Stimulated activated memory B cell treated with anti-CD40 and anti-IgM and Interleukin-4, amounts not matched to agents 10 μg/mL and 1 μg/mL and 100 μg/mL, for 72 hours (primary cell): ENCODE measurements around the gene STK39.
"Not testable (repeated sequence)": the region's sequence is repeated elsewhere in the genome, so short reads cannot be mapped to it uniquely, and the experiment has no call there.

Experiments
- ATAC-seq: fragments of 150-1000 bp; cut with Tn5 transposase; 2 replicates; pipeline ENCODE4 v1.10.0; 2021
- H3K27ac Mint-ChIP-seq: one replicate; pipeline ENCODE4 v1.8.0; 2022; ENCODE audit warnings: mild to moderate bottlenecking, mixed read lengths
- H3K27me3 Mint-ChIP-seq: one replicate; pipeline ENCODE4 v1.8.0; 2022; ENCODE audit warnings: mixed read lengths
- H3K36me3 Mint-ChIP-seq: one replicate; pipeline ENCODE4 v1.8.0; 2022; ENCODE audit warnings: mixed read lengths
- H3K4me1 Mint-ChIP-seq: one replicate; pipeline ENCODE4 v1.8.0; 2022; ENCODE audit warnings: mixed read lengths
- H3K4me3 Mint-ChIP-seq: one replicate; pipeline ENCODE4 v1.8.0; 2022; ENCODE audit warnings: mild to moderate bottlenecking, moderate library complexity, mixed read lengths
- H3K9me3 Mint-ChIP-seq: one replicate; pipeline ENCODE4 v1.8.0; 2022; ENCODE audit warnings: mixed read lengths

Gene STK39

DNA sequence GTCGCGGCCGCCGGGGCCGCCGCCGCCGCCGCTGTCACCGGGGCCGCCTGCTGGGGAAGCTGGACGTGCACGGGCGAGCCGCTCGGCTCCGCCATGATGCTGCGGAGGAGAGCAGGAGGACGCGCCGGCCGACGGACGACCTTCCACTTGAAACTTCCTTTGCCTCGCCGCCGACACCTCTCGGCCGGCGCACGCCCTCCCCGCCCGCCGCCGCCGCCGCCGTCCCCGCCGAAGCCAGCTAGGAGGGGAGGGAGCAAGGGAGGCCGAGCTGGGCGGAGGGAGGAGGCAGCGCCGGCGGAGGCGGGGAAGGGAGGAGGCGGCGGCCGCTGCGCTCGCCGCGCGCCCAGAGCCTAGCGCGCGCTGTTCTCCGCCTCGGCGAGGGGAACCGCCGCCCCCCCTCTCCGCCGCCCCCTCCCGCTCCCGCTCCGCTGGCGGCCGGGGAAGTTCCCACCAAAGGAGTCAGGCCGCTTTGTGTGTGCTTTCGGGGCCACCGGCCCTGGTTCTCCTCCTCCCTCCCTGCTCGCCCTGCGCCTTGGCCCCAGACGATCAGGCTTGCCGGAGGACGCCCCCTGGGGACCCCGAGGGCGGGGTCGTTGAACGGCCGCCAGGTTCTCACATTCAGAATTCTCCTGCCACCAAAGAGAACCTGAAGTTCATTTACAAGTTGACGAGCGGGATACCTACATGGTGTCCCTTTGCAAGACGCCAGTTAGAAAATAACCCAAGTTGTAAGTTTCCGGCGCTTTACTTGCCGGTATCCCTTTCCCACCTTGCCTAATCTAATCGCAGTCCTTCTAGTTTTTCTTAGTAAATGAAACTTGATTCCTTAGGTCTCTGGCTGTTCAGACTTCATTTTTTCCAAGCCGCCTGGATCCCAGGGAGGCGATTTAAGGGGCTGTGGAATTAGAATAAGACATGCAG is at the start of gene STK39:
STK39 (minus strand) TSS at position 255 of the 921 bp plus-strand sequence; CDS start at position 95, 160 bp downstream.
- peak within 1 kb of the TSS; percentile 96 for H3K4me3 Mint-ChIP-seq

DNA sequence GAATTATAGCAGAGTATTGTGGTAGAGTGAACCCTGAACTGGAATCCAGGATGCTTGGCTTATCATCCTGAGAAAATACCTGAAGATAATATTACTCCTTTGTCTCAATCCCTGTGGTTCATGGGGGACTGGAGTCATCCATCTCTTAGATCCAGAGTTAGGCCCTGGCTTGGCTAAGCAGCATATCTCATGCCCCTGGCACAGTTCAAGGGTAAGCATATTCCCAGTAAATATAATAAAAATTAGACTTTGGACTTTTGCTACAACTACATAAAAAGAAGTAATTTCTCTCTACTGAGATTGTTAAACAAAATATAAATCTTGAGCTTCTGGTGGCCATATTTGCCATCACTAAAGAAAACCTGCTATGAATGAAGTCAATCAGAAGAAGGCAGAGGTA is 47.7 kb upstream of the STK39 start:
- no peak overlapping the region for H3K4me3 Mint-ChIP-seq

More for the DNA sequence above, at the start of gene STK39:
- H3K4me1 Mint-ChIP-seq: peaks cover 29% of the 10 kb centered on the region
- H3K36me3 Mint-ChIP-seq: peaks cover 5% of the 10 kb centered on the region
- no peaks in the 10 kb centered on the region for H3K27me3 Mint-ChIP-seq
- peak within 1 kb of the TSS; percentile 93 for H3K27ac Mint-ChIP-seq
- peak; percentile 85 for ATAC-seq
- H3K9me3 Mint-ChIP-seq: no peaks in the 10 kb centered on the region

DNA sequence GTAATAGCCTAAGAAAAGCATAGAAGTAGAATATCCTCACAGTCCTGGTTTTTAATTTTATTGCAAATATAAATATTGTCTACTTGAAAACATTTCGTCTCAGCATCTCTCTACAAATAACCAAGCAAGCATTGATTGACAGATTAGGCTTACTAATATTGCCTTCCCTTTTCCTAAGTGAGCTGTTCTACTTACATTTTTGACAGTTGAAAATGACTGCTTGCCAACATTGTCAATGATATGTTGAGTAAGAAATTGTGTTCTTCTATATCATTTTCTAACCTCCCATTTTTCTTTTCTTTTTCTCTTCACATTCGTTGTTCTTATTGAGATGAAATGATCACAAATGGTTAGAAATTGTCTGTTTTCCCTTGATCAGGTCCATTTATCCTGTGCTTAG is 47.0 kb upstream of the STK39 start:
- Mint-ChIP-seq H3K4me3 (no peak overlapping the region), H3K27me3 (no peaks in the 10 kb centered on the region), H3K9me3 (peaks cover 3% of the 10 kb centered on the region), H3K4me1 (no peaks in the 10 kb centered on the region), H3K27ac (no peak overlapping the region), H3K36me3 (no peaks in the 10 kb centered on the region)
- no peak for ATAC-seq

More for the DNA sequence above, 47.7 kb upstream of the STK39 start:
- H3K27me3 Mint-ChIP-seq: no peaks in the 10 kb centered on the region
- H3K9me3 Mint-ChIP-seq: peaks cover 3% of the 10 kb centered on the region
- H3K4me1 Mint-ChIP-seq: no peaks in the 10 kb centered on the region
- ATAC-seq: no peak
- H3K36me3 Mint-ChIP-seq: no peaks in the 10 kb centered on the region
- no peak overlapping the region for H3K27ac Mint-ChIP-seq

DNA sequence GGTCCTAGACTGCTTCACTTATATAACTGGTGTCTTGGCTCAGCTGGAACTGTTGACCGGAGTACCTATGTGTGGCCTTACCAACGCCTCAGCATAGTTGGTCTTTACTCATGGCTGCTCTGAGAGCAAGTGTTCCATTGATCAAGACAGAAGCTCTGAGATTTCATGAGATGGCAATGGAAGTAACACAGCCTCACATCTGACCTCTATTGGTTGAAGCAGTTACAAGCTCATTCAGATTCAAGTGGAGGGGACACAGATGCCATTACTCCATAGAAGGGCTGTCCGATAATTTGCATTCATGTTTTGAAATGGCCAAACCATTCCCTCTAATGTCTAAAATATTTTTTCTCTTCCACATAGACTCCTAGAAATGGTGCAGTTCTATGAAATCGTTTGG is 46.4 kb upstream of the STK39 start:
- no peaks in the 10 kb centered on the region for H3K4me1 Mint-ChIP-seq
- no peak overlapping the region for H3K4me3 Mint-ChIP-seq
- H3K9me3 Mint-ChIP-seq: peaks cover 3% of the 10 kb centered on the region
- no peak overlapping the region for H3K27ac Mint-ChIP-seq
- ATAC-seq: no peak
- no peaks in the 10 kb centered on the region for H3K27me3 Mint-ChIP-seq
- no peaks in the 10 kb centered on the region for H3K36me3 Mint-ChIP-seq

DNA sequence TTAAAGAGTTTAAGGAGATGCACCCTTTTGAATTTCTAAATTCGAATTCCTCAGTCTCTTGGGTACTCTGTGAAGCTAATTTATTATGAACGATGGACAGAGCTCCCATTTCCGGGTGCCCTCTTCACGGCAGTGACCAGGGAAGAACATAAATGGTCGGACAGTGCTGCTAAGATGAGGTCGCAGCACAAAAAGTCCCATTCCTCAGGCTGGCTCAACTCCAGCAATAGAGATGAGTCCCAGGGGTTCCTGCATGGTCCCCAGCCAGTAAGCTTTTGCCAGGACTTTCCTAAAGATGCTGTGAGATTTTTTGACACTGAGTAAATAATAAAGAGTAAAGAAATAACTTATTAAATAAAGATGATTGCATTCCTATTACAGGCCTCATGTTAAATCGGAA is 43.0 kb upstream of the STK39 start:
- H3K27ac Mint-ChIP-seq: no peak overlapping the region
- ATAC-seq: no peak
- no peak overlapping the region for H3K4me3 Mint-ChIP-seq
- no peaks in the 10 kb centered on the region for H3K4me1 Mint-ChIP-seq
- peaks cover 3% of the 10 kb centered on the region for H3K9me3 Mint-ChIP-seq
- H3K27me3 Mint-ChIP-seq: no peaks in the 10 kb centered on the region
- no peaks in the 10 kb centered on the region for H3K36me3 Mint-ChIP-seq

DNA sequence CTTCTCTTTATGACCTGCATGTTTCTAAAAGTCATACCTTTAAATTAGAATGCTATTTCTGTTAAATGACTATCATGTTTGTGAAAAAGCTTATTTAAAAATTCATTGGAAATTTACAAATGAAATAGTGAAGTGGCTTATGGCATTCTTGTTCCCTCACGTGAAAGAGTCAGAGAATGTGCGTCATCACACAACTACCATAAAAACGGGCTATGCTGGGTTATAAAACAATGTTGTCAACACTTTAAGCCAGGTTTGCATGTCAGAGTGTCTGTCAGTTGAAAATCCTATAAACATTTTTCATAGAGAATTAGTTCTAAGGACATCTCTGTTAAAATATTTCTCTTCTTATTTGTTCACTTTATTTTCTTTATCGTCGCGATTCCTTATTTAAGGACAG is 42.5 kb upstream of the STK39 start:
- Mint-ChIP-seq H3K27ac (no peak overlapping the region), H3K4me3 (no peak overlapping the region), H3K36me3 (no peaks in the 10 kb centered on the region), H3K27me3 (peaks cover 4% of the 10 kb centered on the region), H3K4me1 (no peaks in the 10 kb centered on the region), H3K9me3 (peaks cover 3% of the 10 kb centered on the region)
- no peak for ATAC-seq

DNA sequence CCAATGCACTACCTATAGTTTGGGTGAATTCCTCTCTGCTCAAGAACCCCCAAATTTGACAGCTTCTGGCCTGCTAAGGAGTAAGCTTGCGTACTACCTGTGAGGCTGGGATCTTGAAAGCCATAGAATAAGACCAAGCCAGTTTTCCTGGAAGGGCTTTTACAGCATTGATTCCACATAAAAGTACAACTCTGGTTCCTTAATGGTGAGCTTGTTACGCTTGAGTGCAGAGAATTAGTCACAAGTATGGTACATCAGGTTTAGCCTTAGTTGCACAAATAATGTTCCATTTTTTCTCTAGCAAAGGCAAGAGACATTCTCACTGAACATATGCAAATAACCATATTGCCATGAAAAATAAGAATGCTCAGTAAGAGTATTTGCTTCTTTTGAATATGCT is 39.1 kb upstream of the STK39 start:
- Mint-ChIP-seq H3K36me3 (no peaks in the 10 kb centered on the region), H3K9me3 (no peaks in the 10 kb centered on the region), H3K4me3 (no peak overlapping the region), H3K27me3 (peaks cover 10% of the 10 kb centered on the region), H3K27ac (no peak overlapping the region), H3K4me1 (no peaks in the 10 kb centered on the region)
- no peak for ATAC-seq

DNA sequence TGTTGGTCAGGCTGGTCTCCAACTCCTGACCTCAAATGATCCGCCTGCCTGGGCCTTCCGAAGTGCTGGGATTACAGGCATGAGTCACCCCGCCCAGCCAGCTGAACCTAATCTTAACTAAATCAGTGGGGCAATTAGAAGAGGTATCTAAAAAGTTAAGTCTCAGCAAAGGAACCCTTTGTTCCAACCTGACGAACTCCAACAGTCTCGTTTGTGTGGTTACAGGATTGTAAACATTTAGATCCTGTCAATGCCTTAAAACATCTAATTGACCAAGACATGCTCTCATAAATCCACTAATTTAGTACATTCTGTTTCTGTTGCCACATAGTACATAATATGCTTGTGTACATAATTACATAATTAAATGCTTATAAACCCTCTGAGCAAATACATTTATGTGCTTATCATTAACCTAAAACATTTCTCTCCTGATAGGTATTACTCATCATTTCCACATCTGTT is 31.1 kb upstream of the STK39 start:
- H3K9me3 Mint-ChIP-seq: no peaks in the 10 kb centered on the region
- no peak overlapping the region for H3K4me3 Mint-ChIP-seq
- H3K4me1 Mint-ChIP-seq: no peaks in the 10 kb centered on the region
- H3K27me3 Mint-ChIP-seq: peaks cover 21% of the 10 kb centered on the region
- ATAC-seq: no peak
- H3K36me3 Mint-ChIP-seq: no peaks in the 10 kb centered on the region
- H3K27ac Mint-ChIP-seq: no peak overlapping the region

DNA sequence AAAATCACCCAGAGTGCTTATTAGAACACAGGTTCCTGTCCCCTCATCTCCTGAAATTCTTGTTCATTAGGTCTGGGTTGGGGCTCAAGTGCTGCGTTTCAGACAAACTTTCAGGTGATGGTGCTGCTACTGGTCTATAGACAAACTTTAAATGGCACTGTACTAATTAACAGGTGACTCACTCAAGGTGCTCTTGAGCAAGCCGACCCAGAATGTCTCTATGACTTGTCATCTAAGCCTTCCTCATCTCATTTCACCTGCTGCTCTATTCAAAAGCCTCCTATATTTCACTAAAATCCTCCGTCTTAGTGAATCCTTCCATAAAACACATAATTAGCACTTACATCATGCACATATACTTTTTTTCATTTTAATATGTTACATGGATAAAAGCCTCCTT is 29.9 kb upstream of the STK39 start:
- no peaks in the 10 kb centered on the region for H3K9me3 Mint-ChIP-seq
- H3K36me3 Mint-ChIP-seq: no peaks in the 10 kb centered on the region
- H3K4me3 Mint-ChIP-seq: no peak overlapping the region
- no peaks in the 10 kb centered on the region for H3K4me1 Mint-ChIP-seq
- no peak for ATAC-seq
- no peak overlapping the region for H3K27ac Mint-ChIP-seq
- peaks cover 21% of the 10 kb centered on the region for H3K27me3 Mint-ChIP-seq

DNA sequence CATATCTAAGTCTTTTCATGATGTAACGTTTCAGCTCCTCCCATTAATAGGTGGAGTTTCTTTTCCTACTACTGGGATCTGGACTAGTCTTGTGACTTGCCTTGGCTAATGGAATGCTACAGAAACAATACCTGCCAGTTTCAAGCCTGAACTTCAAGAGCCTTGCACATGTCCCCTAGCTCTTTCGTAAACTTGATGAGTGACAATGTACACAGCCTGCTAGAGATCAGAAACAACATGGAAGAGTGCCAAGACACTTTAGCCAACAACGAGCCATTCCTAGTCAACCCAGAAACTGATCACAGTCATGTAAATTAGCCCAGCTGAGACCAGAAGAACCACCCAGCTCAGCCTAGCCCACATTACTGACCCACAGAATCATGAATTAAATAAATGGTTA is 24.8 kb upstream of the STK39 start:
- Mint-ChIP-seq H3K27me3 (peaks cover 1% of the 10 kb centered on the region), H3K9me3 (no peaks in the 10 kb centered on the region)

DNA sequence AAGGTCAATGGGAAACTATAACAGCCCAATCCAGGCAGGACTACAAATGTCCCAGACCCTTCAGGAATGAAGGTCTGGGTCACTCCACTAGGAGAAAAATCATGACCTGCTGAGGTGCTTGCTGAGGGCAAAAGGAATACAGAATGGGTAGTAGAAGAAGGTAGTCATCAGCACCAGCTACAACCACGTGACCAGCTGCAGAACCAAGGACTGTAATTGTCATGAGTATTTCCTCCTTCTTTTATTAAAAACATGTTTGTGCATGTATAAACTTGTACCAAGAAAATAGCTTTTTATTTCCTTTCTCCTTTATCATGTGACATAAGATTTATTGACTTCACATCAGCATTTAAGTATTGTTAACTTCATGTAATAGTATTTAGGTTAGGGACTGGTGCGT is 15.5 kb upstream of the STK39 start:
- peaks cover 16% of the 10 kb centered on the region for H3K9me3 Mint-ChIP-seq
- H3K4me3 Mint-ChIP-seq, H3K27ac Mint-ChIP-seq, H3K36me3 Mint-ChIP-seq, ATAC-seq, H3K4me1 Mint-ChIP-seq, H3K27me3 Mint-ChIP-seq: not testable (repeated sequence)

More for the DNA sequence above, 24.8 kb upstream of the STK39 start:
- no peak for ATAC-seq
- Mint-ChIP-seq H3K4me1 (no peaks in the 10 kb centered on the region), H3K27ac (no peak overlapping the region), H3K36me3 (no peaks in the 10 kb centered on the region), H3K4me3 (no peak overlapping the region)

DNA sequence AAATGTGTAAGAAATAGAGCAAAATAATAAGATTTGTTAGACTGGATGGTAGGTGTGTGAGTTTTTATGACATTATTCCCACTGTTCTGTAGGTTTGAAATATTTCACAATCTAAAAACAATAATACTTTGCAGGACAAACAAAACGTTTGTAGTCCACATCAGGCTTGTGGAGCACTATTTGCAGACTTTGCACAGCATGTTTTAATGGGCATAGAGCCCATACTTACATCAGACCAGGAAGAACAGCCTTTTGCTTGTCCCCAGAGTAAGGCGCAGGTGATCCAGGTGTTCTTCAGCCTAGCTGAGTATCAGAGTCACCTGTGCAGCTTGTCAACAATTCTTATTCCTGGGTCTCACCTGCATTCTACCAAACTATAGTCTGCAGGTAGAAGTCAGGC is 9.1 kb upstream of the STK39 start:
- H3K27me3 Mint-ChIP-seq: no peaks in the 10 kb centered on the region
- ATAC-seq: no peak
- H3K4me3 Mint-ChIP-seq: no peak overlapping the region
- peaks cover 16% of the 10 kb centered on the region for H3K9me3 Mint-ChIP-seq
- H3K27ac Mint-ChIP-seq: no peak overlapping the region
- H3K36me3 Mint-ChIP-seq: no peaks in the 10 kb centered on the region
- no peaks in the 10 kb centered on the region for H3K4me1 Mint-ChIP-seq

DNA sequence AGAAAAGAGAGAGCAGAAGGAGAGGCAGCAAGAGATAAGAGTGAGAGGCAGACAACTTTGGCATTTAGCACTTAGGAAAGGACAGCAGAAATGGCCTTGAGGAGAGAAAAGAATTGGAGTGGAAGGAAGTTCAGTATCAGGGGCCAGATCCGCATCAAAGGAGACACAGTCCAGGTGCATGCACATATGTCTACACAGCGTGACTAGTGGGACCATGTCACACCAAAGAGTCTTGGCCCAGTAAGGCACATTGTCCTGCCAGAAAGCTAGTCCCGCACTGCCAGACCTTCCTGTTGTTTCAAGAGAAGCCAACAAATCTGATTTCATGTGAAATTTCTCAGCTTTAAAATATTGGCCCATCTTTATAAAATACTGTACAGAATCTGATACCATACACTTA is 8.5 kb upstream of the STK39 start:
- Mint-ChIP-seq H3K4me1 (no peaks in the 10 kb centered on the region), H3K36me3 (no peaks in the 10 kb centered on the region), H3K27ac (no peak overlapping the region), H3K27me3 (no peaks in the 10 kb centered on the region), H3K4me3 (no peak overlapping the region), H3K9me3 (peaks cover 16% of the 10 kb centered on the region)
- no peak for ATAC-seq

DNA sequence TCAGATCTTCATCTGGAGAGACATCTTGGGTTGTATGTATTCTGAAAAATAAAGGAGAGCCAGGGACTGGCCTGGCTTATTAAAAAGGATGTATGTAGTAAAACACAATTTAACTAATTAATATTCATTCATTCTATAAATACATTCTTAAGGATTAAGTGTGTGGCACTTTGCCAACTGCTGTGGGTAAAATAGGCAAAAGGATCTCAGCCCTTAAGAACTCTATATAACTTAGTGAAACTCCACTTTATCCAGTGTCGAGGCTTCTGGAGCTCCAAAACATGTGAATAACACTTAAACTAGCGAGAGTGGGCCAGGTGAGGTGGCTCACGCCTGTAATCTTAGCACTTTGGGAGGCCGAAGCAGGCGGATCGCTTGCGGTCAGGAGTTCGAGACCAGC is 7.7 kb upstream of the STK39 start:
- no peaks in the 10 kb centered on the region for H3K36me3 Mint-ChIP-seq
- no peaks in the 10 kb centered on the region for H3K4me1 Mint-ChIP-seq
- no peaks in the 10 kb centered on the region for H3K27me3 Mint-ChIP-seq
- H3K9me3 Mint-ChIP-seq: peaks cover 16% of the 10 kb centered on the region
- no peak for ATAC-seq
- no peak overlapping the region for H3K27ac Mint-ChIP-seq
- H3K4me3 Mint-ChIP-seq: no peak overlapping the region

DNA sequence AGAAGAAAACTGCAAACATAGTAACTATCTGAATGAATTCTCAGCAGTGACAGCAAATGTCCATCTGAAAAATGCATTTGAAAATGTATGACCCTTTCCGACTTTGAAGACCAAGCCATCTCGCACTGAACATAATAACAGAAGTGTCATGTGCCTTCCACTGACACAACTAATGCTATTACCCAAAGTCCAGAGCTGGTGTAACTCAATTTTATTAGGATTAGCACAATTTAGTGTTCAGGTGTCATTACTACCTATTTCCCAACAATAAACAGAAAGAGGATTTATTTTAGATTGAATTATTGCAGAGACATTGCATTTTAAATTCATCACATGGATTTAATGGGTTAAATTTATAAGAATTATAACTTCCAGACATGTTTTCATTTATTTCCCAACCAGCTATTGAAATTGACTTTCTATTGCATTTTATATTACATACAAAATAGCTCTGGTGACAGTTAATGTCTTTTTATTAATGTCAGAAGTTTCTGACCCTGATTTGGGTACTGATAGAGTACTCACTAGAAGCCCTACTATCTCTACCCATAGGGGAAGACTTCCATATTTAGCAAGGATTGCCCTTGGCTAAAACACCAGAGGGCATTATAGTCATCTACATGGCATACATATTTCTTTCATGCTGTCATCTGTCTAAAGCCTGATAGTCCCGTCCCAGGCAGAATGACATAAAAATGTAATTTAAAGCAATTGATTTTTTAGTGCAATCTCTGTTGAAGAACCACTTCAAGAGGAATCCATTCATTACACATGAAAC is 7.0 kb upstream of the STK39 start:
- Mint-ChIP-seq H3K4me1 (no peaks in the 10 kb centered on the region), H3K36me3 (no peaks in the 10 kb centered on the region), H3K27ac (no peak overlapping the region), H3K4me3 (no peak overlapping the region), H3K9me3 (peaks cover 11% of the 10 kb centered on the region), H3K27me3 (no peaks in the 10 kb centered on the region)
- no peak for ATAC-seq

DNA sequence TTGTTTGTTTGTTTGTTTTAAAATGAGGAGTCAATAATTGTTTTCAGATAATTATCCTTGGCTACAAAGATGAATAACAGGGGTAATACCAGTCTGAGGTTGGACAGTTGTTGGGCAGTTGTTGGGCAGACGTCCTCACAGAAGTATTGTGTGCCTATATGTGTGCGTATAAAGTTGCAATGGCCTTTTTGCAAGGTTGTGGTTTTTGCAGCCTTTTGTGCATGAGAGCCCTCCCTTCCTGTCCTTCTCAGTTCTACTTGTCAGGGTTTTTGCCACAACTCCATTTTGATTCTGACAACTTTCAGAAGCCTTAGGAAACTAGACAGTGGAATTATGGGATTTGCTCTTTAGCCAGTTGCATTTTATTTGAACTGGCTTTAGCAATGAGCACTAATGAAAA is 6.0 kb upstream of the STK39 start:
- Mint-ChIP-seq H3K27me3 (no peaks in the 10 kb centered on the region), H3K4me3 (no peak overlapping the region), H3K27ac (no peak overlapping the region), H3K9me3 (peaks cover 2% of the 10 kb centered on the region), H3K4me1 (no peaks in the 10 kb centered on the region), H3K36me3 (no peaks in the 10 kb centered on the region)
- ATAC-seq: no peak
